Upper lobe of left lung (tissue), 4 donors: ENCODE results near the gene LYST.
A peak's percentile ranks its signal among the peaks of the same experiment; 100 is the strongest.

Experiments
- CTCF ChIP-seq, 6 experiments: fragments of 450-650 bp in 4 of 6; fragments of 200-600 bp in 2 of 6; sonication (generic) in 2 of 6; IDR thresholded peaks; one replicate each; pipeline ENCODE4 v1.5.1; 2016 to 2019; ENCODE audit warnings: antibody characterized with exemption in 6 of 6
- EP300 ChIP-seq, 4 donors: sonication (generic); formaldehyde crosslinking; IDR thresholded peaks; one replicate each; pipeline ENCODE4 v1.5.1; 2017; ENCODE audit warnings: antibody characterized with exemption in 4 of 4, control low read depth in 2 of 4
- POLR2A ChIP-seq, 4 donors: fragments of 450-650 bp; IDR thresholded peaks; one replicate each; pipeline ENCODE4 v1.5.1; 2016 to 2017; ENCODE audit warnings: antibody characterized with exemption in 4 of 4, mild to moderate bottlenecking in 2 of 4
- POLR2AphosphoS5 ChIP-seq, 2 donors: sonication (generic); formaldehyde crosslinking; IDR thresholded peaks; one replicate each; pipeline ENCODE4 v1.5.1; 2017; ENCODE audit warnings: antibody characterized with exemption in 2 of 2

GRCh38 chr1:235902677-235903542 lies 36.2 kb upstream of the LYST start:
- no peak for TF ChIP-seq CTCF (IDR thresholded peaks at IDR 0.05)
- TF ChIP-seq EP300 (IDR thresholded peaks at IDR 0.05) = peak in 1 of 4 donors; percentile 39
- no peak for TF ChIP-seq POLR2A (IDR thresholded peaks at IDR 0.05)
- peak in 1 of 2 donors; percentile 38 for TF ChIP-seq POLR2AphosphoS5 (IDR thresholded peaks at IDR 0.05)
